HG03108 (cell line): ENCODE data around the gene EIF4A2.
"Not testable (repeated sequence)": the region's sequence is repeated elsewhere in the genome, so short reads cannot be mapped to it uniquely, and the experiment has no call there.

Source experiments
- ATAC-seq: cut with Tn5 transposase; IDR thresholded peaks from one replicate; pipeline ENCODE4 v1.9.1; 2021; ENCODE audit warnings: moderate library complexity; ENCODE audit not compliant: unreplicated experiment

The EIF4A2 gene

GRCh38 chr3:186784820-186785494 lies 1.6 kb downstream of the EIF4A2 start:
- no peak for ATAC-seq

GRCh38 chr3:186785495-186786018 lies 2.2 kb downstream of the EIF4A2 start:
- no peak for ATAC-seq

- ATAC-seq: no peak
Measured at GRCh38 chr3:186786922-186787321, 3.5 kb downstream of the EIF4A2 start.

- no peak for ATAC-seq
Measured at GRCh38 chr3:186787642-186788481, 4.5 kb downstream of the EIF4A2 start.

GRCh38 chr3:186788482-186789370 lies 5.3 kb downstream of the EIF4A2 start:
- ATAC-seq: no peak

- no peak for ATAC-seq
Measured at GRCh38 chr3:186789554-186790260, 6.3 kb downstream of the EIF4A2 start.

GRCh38 chr3:186790261-186790981 lies 7.0 kb downstream of the EIF4A2 start:
- ATAC-seq: no peak

- ATAC-seq: no peak
Measured at GRCh38 chr3:186798239-186798874, 15.0 kb downstream of the EIF4A2 start.

- ATAC-seq: no peak
Measured at GRCh38 chr3:186800285-186800684, 16.9 kb downstream of the EIF4A2 start.

GRCh38 chr3:186802701-186803100 lies 19.3 kb downstream of the EIF4A2 start:
- no peak for ATAC-seq

- ATAC-seq: not testable (repeated sequence)
Measured at GRCh38 chr3:186803447-186803846, 20.1 kb downstream of the EIF4A2 start.

- peak; percentile 88 for ATAC-seq
Measured at GRCh38 chr3:186806089-186807055, 23.0 kb downstream of the EIF4A2 start, which contains the start of gene RFC4. Gene RFC4, minus strand, starts transcription at chr3:186806482. Its CDS starts 1,769 bp downstream, at chr3:186804713.

- no peak for ATAC-seq
Measured at GRCh38 chr3:186807231-186807630, 23.9 kb downstream of the EIF4A2 start.

- ATAC-seq: no peak
Measured at GRCh38 chr3:186810336-186810996, 27.1 kb downstream of the EIF4A2 start.

- ATAC-seq: not testable (repeated sequence)
Measured at GRCh38 chr3:186811313-186811712, 27.9 kb downstream of the EIF4A2 start.

GRCh38 chr3:186814100-186814499 lies 30.7 kb downstream of the EIF4A2 start:
- ATAC-seq: no peak

GRCh38 chr3:186815435-186815834 lies 32.1 kb downstream of the EIF4A2 start:
- ATAC-seq: no peak
